Transverse colon (tissue), 4 donors: ENCODE measurements around the gene NEDD4L. TPM values are rescaled to one million over a fixed set of nuclear protein-coding genes. Genes with fewer than 3 reads are reported as not detected.

ENCODE experiments used
- DNase-seq: peaks from one replicate; pipeline ENCODE4 v3.0.0-alpha.2; 2019
- H3K27ac ChIP-seq, 4 donors: fragments of 200-600 bp; sonication (generic); 2 replicates each; pipeline ENCODE4 v1.5.1; 2016 to 2018; ENCODE audit warnings: inconsistent platforms in 4 of 4
- H3K27me3 ChIP-seq: fragments of 200-600 bp; sonication (generic); 2 replicates; pipeline ENCODE4 v1.5.1; 2017; ENCODE audit warnings: inconsistent platforms
- H3K36me3 ChIP-seq, 4 donors: fragments of 200-600 bp; sonication (generic); 2 replicates each; pipeline ENCODE4 v1.5.1; 2017 to 2019; ENCODE audit warnings: inconsistent platforms in 4 of 4
- H3K4me1 ChIP-seq, 4 donors: fragments of 200-600 bp; sonication (generic); 2 replicates each; pipeline ENCODE4 v1.5.1; 2017 to 2020; ENCODE audit warnings: inconsistent platforms in 4 of 4
- H3K4me3 ChIP-seq, 4 donors: fragments of 200-600 bp; sonication (generic); 1 replicate in 1 of 4; 2 replicates in 3 of 4; pipeline versions ENCODE4 v1.5.1 to v1.6.1; 2017 to 2019; ENCODE audit warnings: inconsistent platforms in 4 of 4
- H3K9me3 ChIP-seq, 2 donors: fragments of 200-600 bp; sonication (generic); 2 replicates each; pipeline ENCODE4 v1.5.1; 2017 to 2019; ENCODE audit warnings: inconsistent platforms in 2 of 2
- EP300 ChIP-seq: sonication (generic); formaldehyde crosslinking; IDR thresholded peaks from one replicate; pipeline ENCODE4 v1.6.1; 2017; ENCODE audit warnings: antibody characterized with exemption, low read depth
- POLR2A ChIP-seq: fragments of 450-650 bp; IDR thresholded peaks from one replicate; pipeline ENCODE4 v1.6.1; 2016; ENCODE audit warnings: antibody characterized with exemption, mild to moderate bottlenecking, moderate library complexity
- POLR2AphosphoS5 ChIP-seq, 3 donors: sonication (generic); formaldehyde crosslinking; IDR thresholded peaks; one replicate each; pipeline ENCODE4 v1.6.1; 2016; ENCODE audit warnings: antibody characterized with exemption in 3 of 3
- WGBS, 2 donors: methylation state at CpG; one replicate each; pipeline ENCODE4 v1.1.5; 2018; ENCODE audit warnings: low coverage in 1 of 2; 5-methylcytosine and 5-hydroxymethylcytosine counted together
- in situ Hi-C, 4 donors: fragments of 200-750 bp; cut with MboI; loops; one replicate each; pipeline versions ENCODE4 v1.15.0 to v1.15.1; 2017; ENCODE audit warnings: low sequenced_read_pairs in 3 of 4, low pct_ligation_motif_present in 1 of 4, low pct_unique_long_range_greater_than_20kb in 1 of 4
- intact Hi-C: fragments of 100-400 bp; cut with DNase I; formaldehyde crosslinking; loops from one replicate; pipeline ENCODE4 v1.15.1; 2023; ENCODE audit warnings: low total_unique reads
- total RNA-seq, 4 donors: library from RNA; depleted of rRNA; stranded (reverse); fragments of >200 nt; gene quantifications; one replicate each; pipeline ENCODE4 v1.1.0, GENCODE V29; 2016
- TF ChIP-seq, protein P1 (sequence below), 5 experiments: fragments of 200-600 bp in 3 of 5; fragments of 450-650 bp in 2 of 5; sonication (generic) in 3 of 5; IDR thresholded peaks; 1 replicate in 2 of 5; 2 replicates in 3 of 5; pipeline ENCODE4 v1.5.1; 2016 to 2017; ENCODE audit warnings: antibody characterized with exemption in 5 of 5, inconsistent platforms in 3 of 5, mild to moderate bottlenecking in 2 of 5, moderate library complexity in 1 of 5

NEDD4L gene
- total RNA-seq, 4 donors from 2014 or later = 217 to 773 (median 305) TPM

- intact Hi-C loops = no loop called here
- in situ Hi-C loops = no loop called here
- TF ChIP-seq POLR2AphosphoS5 (IDR thresholded peaks at IDR 0.05) = no peak
- TF ChIP-seq EP300 = no peak
- TF ChIP-seq, protein P1, sequence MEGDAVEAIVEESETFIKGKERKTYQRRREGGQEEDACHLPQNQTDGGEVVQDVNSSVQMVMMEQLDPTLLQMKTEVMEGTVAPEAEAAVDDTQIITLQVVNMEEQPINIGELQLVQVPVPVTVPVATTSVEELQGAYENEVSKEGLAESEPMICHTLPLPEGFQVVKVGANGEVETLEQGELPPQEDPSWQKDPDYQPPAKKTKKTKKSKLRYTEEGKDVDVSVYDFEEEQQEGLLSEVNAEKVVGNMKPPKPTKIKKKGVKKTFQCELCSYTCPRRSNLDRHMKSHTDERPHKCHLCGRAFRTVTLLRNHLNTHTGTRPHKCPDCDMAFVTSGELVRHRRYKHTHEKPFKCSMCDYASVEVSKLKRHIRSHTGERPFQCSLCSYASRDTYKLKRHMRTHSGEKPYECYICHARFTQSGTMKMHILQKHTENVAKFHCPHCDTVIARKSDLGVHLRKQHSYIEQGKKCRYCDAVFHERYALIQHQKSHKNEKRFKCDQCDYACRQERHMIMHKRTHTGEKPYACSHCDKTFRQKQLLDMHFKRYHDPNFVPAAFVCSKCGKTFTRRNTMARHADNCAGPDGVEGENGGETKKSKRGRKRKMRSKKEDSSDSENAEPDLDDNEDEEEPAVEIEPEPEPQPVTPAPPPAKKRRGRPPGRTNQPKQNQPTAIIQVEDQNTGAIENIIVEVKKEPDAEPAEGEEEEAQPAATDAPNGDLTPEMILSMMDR (IDR thresholded peaks at IDR 0.05) = no peak
- no peak for TF ChIP-seq POLR2A
- Histone ChIP-seq H3K9me3 (no peaks in the 10 kb centered on the region), H3K27ac (peak overlapping the region in 1 of 4 donors; percentile 73), H3K27me3 (no peaks in the 10 kb centered on the region), H3K4me3 (no peak overlapping the region), H3K4me1 (peaks cover 2 to 32% (median 9%) of the 10 kb centered on the region in 4 donors), H3K36me3 (no peaks in the 10 kb centered on the region)
- DNase-seq = no peak
- WGBS, 2 donors = 76 to 78% methylated on average over 7 to 9 of the region's 9 CpGs
Measured at GRCh38 chr18:58077329-58077728, 33.3 kb downstream of the NEDD4L start.

DNA sequence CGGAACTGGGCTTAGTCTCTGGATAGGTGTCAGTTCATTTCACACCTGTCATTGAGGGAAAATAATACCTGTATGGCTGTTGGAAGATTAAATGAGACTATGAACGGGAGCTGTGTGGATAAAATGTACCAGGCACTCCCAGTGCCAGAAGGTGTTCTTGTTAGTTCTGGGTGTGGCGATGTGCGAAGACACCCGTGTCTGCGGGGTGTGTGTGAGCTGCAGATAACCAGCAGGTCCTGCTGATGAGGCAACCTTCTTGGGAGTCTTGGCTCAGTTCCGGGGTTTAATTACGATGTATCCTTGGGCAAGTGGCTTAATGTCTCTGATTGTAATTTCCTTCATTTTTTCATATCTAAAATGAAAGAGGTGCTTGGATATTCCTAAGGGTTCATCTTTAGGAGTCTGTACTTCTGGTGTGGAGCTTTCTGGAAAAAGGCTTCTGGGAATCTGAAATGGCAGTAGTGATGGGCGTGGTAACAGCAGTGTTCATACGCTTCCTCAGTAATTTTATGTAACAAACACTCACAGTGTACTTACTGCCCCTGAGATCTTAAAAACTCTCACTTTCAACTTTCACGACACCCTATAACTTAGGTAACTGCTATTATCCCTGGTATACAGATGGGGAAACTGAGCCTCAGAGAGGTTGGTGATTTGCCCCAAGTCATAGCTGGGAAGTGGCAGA lies 35.0 kb downstream of the NEDD4L start:
- in situ Hi-C loops = no loop called here

DNA sequence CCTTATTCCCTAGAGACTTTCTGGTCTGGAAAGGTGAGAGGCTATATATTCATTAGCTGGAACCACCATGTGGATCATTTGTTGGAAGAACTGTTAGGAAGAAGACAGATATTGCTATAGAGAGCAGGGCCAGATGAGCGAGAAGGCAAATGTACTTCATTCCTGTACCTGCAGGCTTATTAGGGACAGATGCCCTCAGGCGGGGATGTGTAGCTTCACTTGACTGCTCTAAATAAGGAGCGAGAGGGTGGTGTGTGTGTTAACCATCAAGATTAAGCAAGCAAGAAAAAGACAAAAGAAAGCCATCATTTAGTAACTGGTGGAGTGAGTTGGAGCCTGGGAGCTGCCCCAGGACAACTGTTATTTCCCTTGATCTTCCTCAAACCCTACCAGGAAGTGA lies 36.4 kb downstream of the NEDD4L start:
- peaks cover 2 to 32% (median 9%) of the 10 kb centered on the region in 4 donors for H3K4me1 ChIP-seq
- intact Hi-C loops (no loop called here), in situ Hi-C loops (no loop called here)
- no peak for DNase-seq
- H3K9me3 ChIP-seq = no peaks in the 10 kb centered on the region
- no peak overlapping the region for H3K4me3 ChIP-seq
- WGBS, 2 donors = 81 to 87% methylated on average over 3 of the region's 3 CpGs
- TF ChIP-seq POLR2AphosphoS5 (IDR thresholded peaks at IDR 0.05) (no peak), EP300 (no peak), POLR2A (no peak)
- TF ChIP-seq, protein P1 (IDR thresholded peaks at IDR 0.05) = no peak
- no peaks in the 10 kb centered on the region for H3K36me3 ChIP-seq
- no peak overlapping the region for H3K27ac ChIP-seq
- H3K27me3 ChIP-seq = no peaks in the 10 kb centered on the region

More for the DNA sequence above, 35.0 kb downstream of the NEDD4L start:
- Histone ChIP-seq H3K36me3 (no peaks in the 10 kb centered on the region), H3K4me3 (no peak overlapping the region), H3K27ac (peak overlapping the region; percentile 62 to 75 (median 68)), H3K27me3 (no peaks in the 10 kb centered on the region), H3K4me1 (peaks cover 2 to 32% (median 9%) of the 10 kb centered on the region in 4 donors), H3K9me3 (no peaks in the 10 kb centered on the region)
- WGBS, 2 donors = 56 to 68% methylated on average over 4 to 11 of the region's 11 CpGs
- intact Hi-C loops = no loop called here
- TF ChIP-seq EP300 = peak; percentile 14
- peak in 2 of 3 donors; percentile 39 to 73 for TF ChIP-seq POLR2AphosphoS5 (IDR thresholded peaks at IDR 0.05)
- peak; percentile 33 for TF ChIP-seq POLR2A
- TF ChIP-seq, protein P1 (IDR thresholded peaks at IDR 0.05) = no peak
- DNase-seq = peak; percentile 78

GRCh38 chr18:58087928-58088690 lies 44.1 kb downstream of the NEDD4L start:
- intact Hi-C loops (no loop called here), in situ Hi-C loops (no loop called here)
- Histone ChIP-seq H3K4me3 (no peak overlapping the region), H3K27me3 (no peaks in the 10 kb centered on the region), H3K36me3 (no peaks in the 10 kb centered on the region), H3K9me3 (no peaks in the 10 kb centered on the region), H3K27ac (peak overlapping the region; percentile 68 to 74 (median 72)), H3K4me1 (peaks cover 0 to 38% (median 4%) of the 10 kb centered on the region in 4 donors)
- 46 to 75% methylated on average over 1 to 6 of the region's 6 CpGs for WGBS, 2 donors
- TF ChIP-seq EP300 (no peak), POLR2AphosphoS5 (IDR thresholded peaks at IDR 0.05) (peak in 1 of 3 donors; percentile 34)
- peak; percentile 75 for DNase-seq
